Kidney capillary endothelial cell (primary cell): Measurements from ENCODE around the gene DNAJC5G.
"Not testable (repeated sequence)": the region's sequence is repeated elsewhere in the genome, so short reads cannot be mapped to it uniquely, and the experiment has no call there.

Experiments
- DNase-seq: peaks from one replicate; pipeline ENCODE4 v3.0.0-alpha.2; 2018; ENCODE audit warnings: low spot score

The DNAJC5G gene

GRCh38 chr2:27281855-27282559, 6.8 kb downstream of the DNAJC5G start, which contains the start of gene TRIM54:
Gene TRIM54 (plus strand): TSS chr2:27282429. CDS start chr2:27282732, 303 bp downstream.
- no peak for DNase-seq

GRCh38 chr2:27282892-27283291, 7.7 kb downstream of the DNAJC5G start:
- no peak for DNase-seq

GRCh38 chr2:27284996-27285395, 9.8 kb downstream of the DNAJC5G start:
- DNase-seq = no peak

GRCh38 chr2:27285481-27285880, 10.2 kb downstream of the DNAJC5G start:
- no peak for DNase-seq

GRCh38 chr2:27288610-27289009, 13.4 kb downstream of the DNAJC5G start:
- peak; percentile 64 for DNase-seq

GRCh38 chr2:27290549-27290948, 15.3 kb downstream of the DNAJC5G start:
- DNase-seq = no peak

GRCh38 chr2:27291865-27292264, 16.6 kb downstream of the DNAJC5G start:
- no peak for DNase-seq

- DNase-seq = no peak
These were observed 19.7 kb downstream of the DNAJC5G start for GRCh38 chr2:27294928-27295327.

GRCh38 chr2:27296481-27296880, 21.2 kb downstream of the DNAJC5G start:
- DNase-seq = no peak

- DNase-seq = no peak
These were observed 22.0 kb downstream of the DNAJC5G start for GRCh38 chr2:27297195-27297594.

GRCh38 chr2:27298391-27299080, 23.3 kb downstream of the DNAJC5G start:
- no peak for DNase-seq

GRCh38 chr2:27300606-27301005, 25.4 kb downstream of the DNAJC5G start:
- not testable (repeated sequence) for DNase-seq

- DNase-seq = peak; percentile 57
These were observed 28.1 kb downstream of the DNAJC5G start for GRCh38 chr2:27303093-27304025.

- DNase-seq = no peak
These were observed 29.4 kb downstream of the DNAJC5G start for GRCh38 chr2:27304488-27305240.

GRCh38 chr2:27305516-27305915, 30.3 kb downstream of the DNAJC5G start:
- DNase-seq = no peak

GRCh38 chr2:27306136-27306535, 30.9 kb downstream of the DNAJC5G start:
- no peak for DNase-seq

- no peak for DNase-seq
These were observed 31.5 kb downstream of the DNAJC5G start for GRCh38 chr2:27306573-27307286.

- DNase-seq = no peak
These were observed 32.0 kb downstream of the DNAJC5G start for GRCh38 chr2:27307287-27307544.

GRCh38 chr2:27307545-27308358, 32.5 kb downstream of the DNAJC5G start:
- no peak for DNase-seq

- peak; percentile 33 for DNase-seq
These were observed 33.2 kb downstream of the DNAJC5G start, which contains the start of gene UCN for GRCh38 chr2:27308359-27308881. Gene UCN (minus strand): TSS chr2:27308445. CDS start chr2:27307895, 550 bp downstream.
